Gastroesophageal sphincter (tissue), 4 donors: ENCODE results near the gene TAF1B. TPM values are rescaled to one million over a fixed set of nuclear protein-coding genes. Genes with fewer than 3 reads are reported as not detected.

Experiments used
- ATAC-seq: fragments of 150-250 bp; one replicate; pipeline ENCODE4 v1.9.1; 2016; ENCODE audit warnings: mild to moderate bottlenecking, moderate library complexity
- H3K27ac ChIP-seq, 4 donors: fragments of 200-600 bp; sonication (generic) in 3 of 4; 1 replicate in 3 of 4; 2 replicates in 1 of 4; pipeline ENCODE4 v1.5.1; 2016 to 2019
- H3K27me3 ChIP-seq: fragments of 200-600 bp; sonication (generic); one replicate; pipeline ENCODE4 v1.5.1; 2019
- H3K36me3 ChIP-seq, 2 donors: fragments of 200-600 bp; sonication (generic); one replicate each; pipeline ENCODE4 v1.5.1; 2019; ENCODE audit warnings: control low read depth in 1 of 2
- H3K4me1 ChIP-seq, 3 donors: fragments of 200-600 bp; sonication (generic); 1 replicate in 2 of 3; 2 replicates in 1 of 3; pipeline ENCODE4 v1.5.1; 2016 to 2019; ENCODE audit warnings: control low read depth in 2 of 3
- H3K4me3 ChIP-seq, 2 donors: fragments of 200-600 bp; sonication (generic); one replicate each; pipeline ENCODE4 v1.5.1; 2019; ENCODE audit warnings: mild to moderate bottlenecking in 1 of 2, moderate library complexity in 1 of 2
- H3K9me3 ChIP-seq, 3 donors: fragments of 200-600 bp; sonication (generic); one replicate each; pipeline ENCODE4 v1.5.1; 2017 to 2019; ENCODE audit warnings: control low read depth in 2 of 3
- CTCF ChIP-seq, 4 experiments: fragments of 200-600 bp in 2 of 4; fragments of 450-650 bp in 2 of 4; sonication (generic) in 1 of 4; IDR thresholded peaks; one replicate each; pipeline ENCODE4 v1.5.1; 2017 to 2019; ENCODE audit warnings: antibody characterized with exemption in 4 of 4, mild to moderate bottlenecking in 2 of 4, moderate library complexity in 2 of 4
- EP300 ChIP-seq: sonication (generic); formaldehyde crosslinking; IDR thresholded peaks from one replicate; pipeline ENCODE4 v1.6.1; 2017; ENCODE audit warnings: antibody characterized with exemption, mild to moderate bottlenecking
- POLR2A ChIP-seq, 2 donors: fragments of 450-650 bp; IDR thresholded peaks; one replicate each; pipeline ENCODE4 v1.6.1; 2017; ENCODE audit warnings: antibody characterized with exemption in 2 of 2, mild to moderate bottlenecking in 2 of 2, moderate library complexity in 1 of 2
- POLR2AphosphoS5 ChIP-seq: sonication (generic); formaldehyde crosslinking; IDR thresholded peaks from one replicate; pipeline ENCODE4 v1.6.1; 2017; ENCODE audit warnings: antibody characterized with exemption
- WGBS, 2 donors: methylation state at CpG; one replicate each; pipeline ENCODE4 v1.1.5; 2018; ENCODE audit warnings: low coverage in 1 of 2; 5-methylcytosine and 5-hydroxymethylcytosine counted together
- total RNA-seq, 4 donors: library from RNA; depleted of rRNA; stranded (reverse); fragments of >200 nt; gene quantifications; one replicate each; pipeline ENCODE4 v1.1.0, GENCODE V29; 2016

TAF1B gene
- total RNA-seq, 4 donors from 2014 or later = 6.2 to 15.6 (median 8.5) TPM

GRCh38 chr2:9809448-9810088 is 33.7 kb upstream of the TAF1B start:
- no peak overlapping the region for H3K4me3 ChIP-seq
- H3K9me3 ChIP-seq = no peaks in the 10 kb centered on the region
- no peak for ATAC-seq
- peaks cover 0 to 23% (median 9%) of the 10 kb centered on the region in 3 donors for H3K4me1 ChIP-seq
- no peaks in the 10 kb centered on the region for H3K36me3 ChIP-seq
- no peak for TF ChIP-seq CTCF (IDR thresholded peaks at IDR 0.05)
- TF ChIP-seq POLR2A (IDR thresholded peaks at IDR 0.05) = no peak
- TF ChIP-seq POLR2AphosphoS5 = no peak
- WGBS, 2 donors = 86 to 92% methylated on average over 5 to 7 of the region's 15 CpGs
- no peak overlapping the region for H3K27ac ChIP-seq
- H3K27me3 ChIP-seq = peaks cover 4% of the 10 kb centered on the region

DNA sequence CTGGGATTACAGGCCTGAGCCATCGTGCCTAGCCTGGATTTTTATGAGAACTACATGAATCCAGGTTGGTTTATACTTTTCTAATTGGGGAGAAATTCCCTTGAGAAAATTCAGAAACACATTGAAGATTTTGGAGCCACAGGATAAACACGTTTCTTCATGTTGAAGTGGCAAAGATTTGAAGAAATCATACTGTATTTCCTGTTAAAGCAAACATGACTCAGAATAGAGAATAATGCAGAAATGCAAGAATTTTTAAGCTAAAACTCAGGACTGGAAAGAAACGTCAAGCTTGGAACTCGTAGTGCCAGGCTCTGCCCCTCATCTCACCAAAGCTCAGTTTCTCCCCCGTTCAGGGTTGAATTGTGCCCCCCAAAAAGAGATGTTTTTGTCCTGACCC is 32.1 kb upstream of the TAF1B start:
- Histone ChIP-seq H3K27ac (no peak overlapping the region), H3K9me3 (no peaks in the 10 kb centered on the region), H3K36me3 (no peaks in the 10 kb centered on the region), H3K4me3 (no peak overlapping the region), H3K4me1 (peaks cover 0 to 14% (median 9%) of the 10 kb centered on the region in 3 donors), H3K27me3 (peaks cover 4% of the 10 kb centered on the region)
- WGBS, 2 donors = 82 to 91% methylated on average over 4 to 5 of the region's 5 CpGs
- no peak for TF ChIP-seq POLR2AphosphoS5
- ATAC-seq = no peak

GRCh38 chr2:9811679-9812511 is 31.4 kb upstream of the TAF1B start:
- Histone ChIP-seq H3K27me3 (peaks cover 4% of the 10 kb centered on the region), H3K4me3 (no peak overlapping the region), H3K36me3 (no peaks in the 10 kb centered on the region), H3K4me1 (peaks cover 0 to 14% (median 9%) of the 10 kb centered on the region in 3 donors), H3K27ac (no peak overlapping the region), H3K9me3 (no peaks in the 10 kb centered on the region)
- WGBS, 2 donors = 47 to 78% methylated on average over 5 to 7 of the region's 27 CpGs
- TF ChIP-seq CTCF (IDR thresholded peaks at IDR 0.05) (no peak), POLR2A (IDR thresholded peaks at IDR 0.05) (no peak), EP300 (no peak), POLR2AphosphoS5 (no peak)
- no peak for ATAC-seq

DNA sequence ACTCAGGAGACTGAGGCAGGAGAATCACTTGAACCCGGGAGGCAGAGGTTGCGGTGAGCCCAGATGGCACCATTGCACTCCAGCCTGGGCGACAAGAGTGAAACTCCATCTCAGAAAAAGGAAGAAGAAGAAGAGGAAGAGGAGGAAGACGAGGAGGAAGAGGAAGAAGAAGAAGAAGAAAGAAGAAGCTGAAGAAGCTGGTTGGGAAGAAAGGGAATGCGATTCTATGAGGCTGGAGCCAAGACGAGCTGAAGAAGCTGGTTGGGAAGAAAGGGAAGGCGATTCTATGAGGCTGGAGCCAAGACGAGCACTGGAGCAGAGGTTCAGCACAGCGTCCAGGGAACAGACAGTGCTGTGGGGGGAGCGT is 30.3 kb upstream of the TAF1B start:
- peaks cover 0 to 14% (median 9%) of the 10 kb centered on the region in 3 donors for H3K4me1 ChIP-seq
- H3K36me3 ChIP-seq = no peaks in the 10 kb centered on the region
- H3K27ac ChIP-seq = no peak overlapping the region
- TF ChIP-seq EP300 (no peak), CTCF (IDR thresholded peaks at IDR 0.05) (no peak), POLR2AphosphoS5 (no peak), POLR2A (IDR thresholded peaks at IDR 0.05) (no peak)
- no peak for ATAC-seq
- H3K9me3 ChIP-seq = no peaks in the 10 kb centered on the region
- H3K4me3 ChIP-seq = no peak overlapping the region
- peaks cover 4% of the 10 kb centered on the region for H3K27me3 ChIP-seq
- 60 to 66% methylated on average over 5 to 8 of the region's 10 CpGs for WGBS, 2 donors

- 40 to 67% methylated on average over 1 to 3 of the region's 24 CpGs for WGBS, 2 donors
- H3K4me3 ChIP-seq = peak overlapping the region in 1 of 2 donors; percentile 13
These were observed 29.8 kb upstream of the TAF1B start for GRCh38 chr2:9813312-9814128.

More at GRCh38 chr2:9813312-9814128, 29.8 kb upstream of the TAF1B start:
- TF ChIP-seq POLR2A (IDR thresholded peaks at IDR 0.05) = no peak
- peak in 3 of 4 experiments; percentile 83 to 92 (median 84) for TF ChIP-seq CTCF (IDR thresholded peaks at IDR 0.05)
- no peak for TF ChIP-seq EP300
- no peak for TF ChIP-seq POLR2AphosphoS5
- ATAC-seq = peak; percentile 83
- H3K36me3 ChIP-seq = no peaks in the 10 kb centered on the region
- peaks cover 0 to 14% (median 9%) of the 10 kb centered on the region in 3 donors for H3K4me1 ChIP-seq
- no peaks in the 10 kb centered on the region for H3K9me3 ChIP-seq
- H3K27ac ChIP-seq = no peak overlapping the region
- H3K27me3 ChIP-seq = peaks cover 4% of the 10 kb centered on the region
